GM19240 (cell line): Measurements from ENCODE around the gene AUP1.

Experiments
- DNase-seq: peaks from one replicate; pipeline ENCODE4 v3.0.0; 2011; ENCODE audit warnings: low spot score; ENCODE audit not compliant: insufficient read length

The AUP1 gene

DNA sequence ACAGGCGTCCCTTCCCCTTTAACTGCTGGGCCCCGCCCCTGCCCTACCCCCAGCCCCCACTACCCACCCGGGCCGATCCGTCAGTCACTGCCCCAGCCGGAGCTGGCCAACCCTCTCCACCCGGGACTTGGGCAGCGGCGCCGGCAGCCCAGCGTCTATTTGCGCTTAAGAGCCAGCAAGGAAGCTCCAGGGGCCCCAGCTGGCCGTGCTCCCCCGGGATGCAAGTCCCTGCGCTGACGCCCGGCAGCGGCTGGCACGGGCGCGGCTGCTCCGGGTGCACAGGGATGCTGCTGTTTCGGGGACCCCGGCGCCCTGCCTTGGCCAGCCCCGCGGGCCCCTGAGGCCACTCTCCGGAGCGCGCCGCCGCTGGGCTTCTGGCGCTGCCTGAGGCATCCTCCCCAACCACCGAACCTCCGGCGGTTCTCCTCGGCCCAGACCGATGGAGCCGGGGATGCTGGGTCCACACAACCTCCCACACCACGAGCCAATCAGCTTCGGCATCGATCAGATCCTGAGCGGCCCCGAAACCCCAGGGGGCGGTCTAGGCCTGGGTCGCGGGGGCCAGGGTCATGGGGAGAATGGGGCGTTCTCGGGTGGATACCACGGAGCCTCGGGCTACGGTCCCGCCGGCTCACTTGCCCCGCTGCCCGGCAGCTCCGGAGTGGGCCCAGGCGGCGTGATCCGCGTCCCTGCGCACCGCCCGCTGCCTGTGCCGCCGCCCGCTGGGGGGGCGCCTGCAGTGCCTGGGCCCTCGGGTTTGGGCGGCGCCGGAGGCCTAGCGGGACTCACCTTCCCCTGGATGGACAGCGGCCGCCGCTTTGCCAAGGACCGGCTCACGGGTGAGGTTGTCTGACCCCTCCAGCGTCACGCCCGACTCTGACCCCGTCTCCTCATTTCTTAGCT, 14.9 kb downstream of the AUP1 start, which contains the start of gene TLX2:
Gene TLX2 (plus strand): TSS at position 83 of the 903 bp plus-strand sequence. CDS start 357 bp downstream, at position 440.
- no peak for DNase-seq

GRCh38 chr2:74513605-74514367, 15.7 kb downstream of the AUP1 start:
- DNase-seq, result no peak

- DNase-seq, result no peak
Observed at GRCh38 chr2:74512744-74513604, 16.5 kb downstream of the AUP1 start.

DNA sequence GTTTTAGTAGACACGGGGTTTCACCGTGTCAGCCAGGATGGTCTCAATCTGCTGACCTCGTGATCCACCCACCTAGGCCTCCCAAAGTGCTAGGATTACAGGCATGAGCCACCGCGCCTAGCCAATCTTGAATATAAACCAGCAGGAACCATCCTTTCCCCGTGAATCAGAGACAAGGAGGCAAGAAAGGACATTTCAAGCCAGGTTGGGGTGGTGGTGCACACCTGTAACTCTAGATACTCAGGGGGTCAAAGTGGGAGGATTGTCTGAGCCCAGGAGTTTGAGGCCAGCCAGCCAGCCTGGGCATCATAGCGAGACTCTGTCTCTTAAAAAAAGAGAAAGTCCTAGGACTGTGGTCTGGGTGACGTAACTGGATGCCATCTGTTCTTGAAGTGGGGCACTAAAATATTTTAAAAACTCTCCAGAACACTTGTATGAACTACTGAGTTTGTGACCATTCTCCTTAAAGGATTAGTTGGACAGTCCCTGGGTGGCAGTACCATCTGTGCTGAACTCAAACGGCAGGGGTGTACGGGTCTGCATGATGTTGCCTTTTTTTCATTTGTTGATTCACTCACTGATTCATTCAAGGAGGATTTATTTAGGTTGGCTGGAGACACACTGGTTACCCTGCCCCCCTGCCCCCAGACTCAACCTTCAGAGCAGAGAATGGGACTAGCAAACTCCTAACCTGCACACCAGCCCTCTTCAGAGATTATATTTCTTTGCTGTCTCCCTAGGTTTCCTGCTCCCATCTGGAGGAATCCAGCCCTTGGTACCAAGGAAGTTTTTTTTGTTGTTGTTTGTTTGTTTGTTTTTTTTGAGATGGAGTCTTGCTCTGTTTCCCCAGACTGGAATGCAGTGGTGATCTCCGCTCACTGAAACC, 18.2 kb downstream of the AUP1 start:
- no peak for DNase-seq

GRCh38 chr2:74510272-74510671, 19.2 kb downstream of the AUP1 start:
- DNase-seq, result no peak

GRCh38 chr2:74507926-74508520, 21.5 kb downstream of the AUP1 start:
- DNase-seq, result no peak

DNA sequence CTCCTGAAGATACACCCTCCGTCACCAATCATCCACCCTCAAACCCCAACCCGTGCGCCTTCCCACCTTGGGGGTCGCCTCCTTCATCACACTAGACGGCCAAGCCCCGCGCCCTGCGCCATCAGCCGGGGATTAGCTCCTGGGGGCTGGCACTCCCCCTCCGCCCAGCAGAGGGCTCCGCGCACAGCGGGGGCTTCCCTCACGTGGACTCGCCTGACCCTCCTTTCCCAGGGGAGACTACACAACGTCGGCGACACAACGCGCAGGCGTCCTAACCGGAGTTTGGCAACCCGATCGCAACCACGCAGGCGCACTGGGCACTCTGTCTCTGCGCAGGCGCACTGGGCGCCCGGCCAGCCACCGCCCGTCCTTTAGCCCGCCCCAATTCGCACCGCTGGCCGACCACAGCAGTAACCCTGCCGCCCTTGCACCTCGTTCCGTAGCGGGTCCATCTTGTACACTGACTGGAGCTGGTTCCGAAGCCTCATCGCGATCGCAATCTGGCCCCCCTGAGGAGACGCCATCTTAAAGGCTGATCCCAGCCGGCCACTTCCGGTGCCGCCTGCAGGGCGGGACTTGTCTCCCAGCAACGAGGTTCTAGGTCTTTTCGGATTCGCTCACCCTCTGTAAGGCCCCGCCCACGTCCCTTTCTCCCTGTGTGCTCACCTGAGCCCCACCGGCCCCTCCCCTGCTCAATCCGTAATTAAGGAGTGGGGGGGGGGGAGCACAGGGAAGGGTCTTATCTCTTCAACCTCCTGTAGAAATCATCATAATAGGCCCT, 22.2 kb downstream of the AUP1 start, which contains the start of gene PCGF1:
Gene PCGF1 (minus strand): TSS at position 551 of the 781 bp plus-strand sequence. CDS start 27 bp downstream, at position 524.
- DNase-seq, result peak; percentile 94

GRCh38 chr2:74505448-74506246, 23.9 kb downstream of the AUP1 start:
- no peak for DNase-seq

- no peak for DNase-seq
Observed at GRCh38 chr2:74504591-74504990, 24.9 kb downstream of the AUP1 start.

DNA sequence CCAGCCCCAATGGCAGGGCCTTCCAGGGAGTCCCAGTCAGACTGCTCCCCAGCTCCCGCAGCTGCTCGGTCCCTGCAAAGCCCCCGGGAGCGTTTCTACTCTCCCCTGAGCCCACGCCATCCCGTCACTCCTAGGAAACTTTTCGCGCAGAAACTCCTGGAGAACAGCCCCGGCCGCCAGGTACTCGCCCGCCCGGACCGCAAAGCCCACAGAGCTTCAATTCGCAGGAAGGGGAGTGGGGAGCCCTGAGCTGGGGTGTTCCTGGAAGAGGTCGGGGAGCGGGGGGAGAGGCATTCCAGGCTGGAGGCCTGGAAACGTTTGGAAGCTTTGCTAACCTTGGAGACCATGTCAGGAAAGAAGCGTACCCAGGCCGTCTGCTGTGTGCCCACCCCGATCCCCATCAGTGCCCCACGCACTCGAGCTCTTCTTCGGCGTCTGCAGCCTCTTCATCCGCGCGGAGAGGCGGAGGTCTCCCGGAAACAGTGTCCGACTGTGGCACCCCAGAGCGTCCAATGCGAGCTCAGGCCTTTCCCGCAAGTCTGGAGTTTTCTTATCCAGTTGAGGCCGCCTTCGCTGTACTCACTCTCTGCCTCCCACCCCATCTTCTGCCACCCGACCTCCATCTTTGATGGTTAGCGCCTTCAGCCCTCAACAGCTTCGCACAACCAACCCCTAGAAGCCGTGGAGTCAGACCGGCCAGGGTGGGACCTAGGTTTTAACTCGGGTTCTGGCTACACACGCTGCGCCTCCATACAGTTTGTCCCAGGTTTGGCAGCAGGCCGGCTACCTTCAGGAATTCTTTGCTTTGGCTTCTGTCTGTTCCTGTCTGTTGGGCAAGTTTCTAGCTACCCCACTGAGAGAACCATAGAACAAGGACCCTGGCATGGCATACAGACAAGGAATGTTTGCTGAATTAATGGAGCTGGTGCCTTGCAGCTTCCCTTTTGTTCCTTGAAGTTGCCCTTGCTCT, 25.7 kb downstream of the AUP1 start:
- DNase-seq, result no peak

- DNase-seq, result no peak
Observed at GRCh38 chr2:74502720-74503505, 26.6 kb downstream of the AUP1 start.

DNA sequence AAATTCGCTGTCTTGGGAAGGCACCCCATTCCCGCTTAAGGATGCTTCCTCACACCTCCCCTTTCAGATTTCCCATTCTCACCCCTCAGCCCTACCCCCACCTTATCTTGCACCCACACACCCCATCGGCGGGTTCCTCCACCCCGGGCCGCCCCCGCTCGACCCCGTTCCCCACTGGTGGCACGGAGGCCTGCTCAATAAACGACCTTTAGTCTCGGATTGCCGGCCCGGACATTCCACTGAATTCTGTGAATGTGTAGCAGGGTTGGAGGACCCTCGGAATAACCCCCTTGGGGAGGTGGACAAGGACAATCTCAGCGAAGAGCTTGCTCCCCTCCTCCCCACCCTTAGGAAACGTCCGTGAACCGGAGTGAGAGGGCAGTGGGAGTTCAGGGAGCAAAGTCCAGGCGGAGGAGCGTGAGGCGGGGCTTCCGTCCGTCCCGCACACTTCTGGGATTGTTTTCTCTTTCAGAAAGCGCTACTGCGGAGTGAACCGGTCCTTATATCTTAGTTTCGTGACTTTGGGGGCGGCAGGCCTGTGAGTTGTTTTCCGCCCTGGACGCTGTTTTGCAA, 27.3 kb downstream of the AUP1 start:
- no peak for DNase-seq

GRCh38 chr2:74501335-74502071, 28.0 kb downstream of the AUP1 start:
- DNase-seq, result no peak

GRCh38 chr2:74500578-74500946, 28.9 kb downstream of the AUP1 start:
- DNase-seq, result no peak

DNA sequence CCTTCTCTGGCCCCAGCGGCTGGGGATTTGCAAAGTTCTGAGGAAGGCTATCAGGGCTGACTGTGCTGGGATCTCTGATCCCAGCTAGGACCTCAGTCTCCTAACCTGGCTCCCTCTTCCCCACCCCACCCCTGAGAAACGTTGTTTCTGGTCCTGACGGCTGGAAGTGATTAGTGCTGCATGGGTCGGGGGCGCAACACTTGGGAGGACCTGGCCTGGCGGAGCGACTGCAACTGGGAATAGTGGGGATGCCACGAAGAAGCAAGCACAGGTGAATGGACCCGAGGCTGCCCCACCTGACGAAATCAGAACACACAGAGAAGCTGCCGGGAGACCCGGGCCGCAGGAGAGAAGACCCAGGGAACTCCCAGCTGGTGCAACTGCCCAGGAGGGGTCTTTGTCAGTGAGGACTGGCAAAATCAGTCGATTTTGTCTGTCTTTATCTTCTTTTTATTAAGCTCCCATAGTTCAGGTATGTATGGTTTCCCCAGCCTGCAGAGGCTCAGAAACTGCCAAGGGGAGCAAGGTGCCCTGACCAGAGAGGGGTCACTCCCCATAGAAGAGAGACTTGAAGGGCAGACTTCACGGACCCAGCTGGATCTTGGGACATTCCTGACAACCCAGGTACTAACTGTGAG, 29.4 kb downstream of the AUP1 start:
- DNase-seq, result no peak
